PC-3 (cell line): Measurements from ENCODE around the gene XYLT2.

Experiments
- CTCF ChIP-seq: fragments of 300-600 bp; sonication (generic); conservative IDR thresholded peaks from 2 replicates; pipeline ENCODE4 v1.5.1; 2017; ENCODE audit warnings: antibody characterized with exemption, low read depth, mild to moderate bottlenecking, low read length
- EZH2 ChIP-seq: fragments of 300-600 bp; sonication (generic); IDR thresholded peaks from one replicate; pipeline ENCODE4 v1.6.1; 2017; ENCODE audit warnings: antibody characterized with exemption, mild to moderate bottlenecking, low read length; ENCODE audit not compliant: unreplicated experiment

GRCh38 chr17:50349243-50349600 is 3.3 kb downstream of the XYLT2 start:
- TF ChIP-seq CTCF (no peak), EZH2 (no peak)
